ENCODE measurements around the gene NPY4R. TPM values are rescaled to one million over a fixed set of nuclear protein-coding genes. Genes with fewer than 3 reads are reported as not detected.
"Not testable (repeated sequence)": the region's sequence is repeated elsewhere in the genome, so short reads cannot be mapped to it uniquely, and the experiment has no call there.

Gene NPY4R
- total RNA-seq, result not detected in 2 replicates

- DNase-seq (ENCODE audit: extremely low read depth, low read depth, low spot score), result not testable (repeated sequence)
These were observed at the start of gene NPY4R for GRCh38 chr10:46465765-46466164. TSS of gene NPY4R (minus strand) at chr10:46465958. CDS start at chr10:46462635, 3,323 bp downstream.

- no peak for DNase-seq (ENCODE audit: extremely low read depth, low read depth, low spot score)
These were observed 49.6 kb upstream of the NPY4R start for GRCh38 chr10:46515366-46515765.

GRCh38 chr10:46514899-46515298 is 49.1 kb upstream of the NPY4R start:
- DNase-seq (ENCODE audit: extremely low read depth, low read depth, low spot score), result no peak

GRCh38 chr10:46514431-46514861 is 48.7 kb upstream of the NPY4R start:
- DNase-seq (ENCODE audit: extremely low read depth, low read depth, low spot score), result no peak

GRCh38 chr10:46513333-46513732 is 47.6 kb upstream of the NPY4R start:
- not testable (repeated sequence) for DNase-seq (ENCODE audit: extremely low read depth, low read depth, low spot score)

GRCh38 chr10:46512725-46513124 is 47.0 kb upstream of the NPY4R start:
- not testable (repeated sequence) for DNase-seq (ENCODE audit: extremely low read depth, low read depth, low spot score)

GRCh38 chr10:46512002-46512401 is 46.2 kb upstream of the NPY4R start:
- DNase-seq (ENCODE audit: extremely low read depth, low read depth, low spot score), result not testable (repeated sequence)

- DNase-seq (ENCODE audit: extremely low read depth, low read depth, low spot score), result not testable (repeated sequence)
These were observed 34.2 kb upstream of the NPY4R start for GRCh38 chr10:46499990-46500389.

- not testable (repeated sequence) for DNase-seq (ENCODE audit: extremely low read depth, low read depth, low spot score)
These were observed 33.4 kb upstream of the NPY4R start for GRCh38 chr10:46498985-46499703.

GRCh38 chr10:46497878-46498277 is 32.1 kb upstream of the NPY4R start:
- not testable (repeated sequence) for DNase-seq (ENCODE audit: extremely low read depth, low read depth, low spot score)

GRCh38 chr10:46497401-46497800 is 31.6 kb upstream of the NPY4R start:
- DNase-seq (ENCODE audit: extremely low read depth, low read depth, low spot score), result not testable (repeated sequence)

- DNase-seq (ENCODE audit: extremely low read depth, low read depth, low spot score), result not testable (repeated sequence)
These were observed 25.8 kb upstream of the NPY4R start for GRCh38 chr10:46491364-46492114.

- DNase-seq (ENCODE audit: extremely low read depth, low read depth, low spot score), result not testable (repeated sequence)
These were observed 24.5 kb upstream of the NPY4R start for GRCh38 chr10:46490285-46490684.

- not testable (repeated sequence) for DNase-seq (ENCODE audit: extremely low read depth, low read depth, low spot score)
These were observed 20.7 kb upstream of the NPY4R start for GRCh38 chr10:46486459-46486858.

GRCh38 chr10:46474746-46475320 is 9.1 kb upstream of the NPY4R start:
- DNase-seq (ENCODE audit: extremely low read depth, low read depth, low spot score), result not testable (repeated sequence)

GRCh38 chr10:46473758-46474157 is 8.0 kb upstream of the NPY4R start:
- DNase-seq (ENCODE audit: extremely low read depth, low read depth, low spot score), result not testable (repeated sequence)

GRCh38 chr10:46470134-46470533 is 4.4 kb upstream of the NPY4R start:
- not testable (repeated sequence) for DNase-seq (ENCODE audit: extremely low read depth, low read depth, low spot score)

- DNase-seq (ENCODE audit: extremely low read depth, low read depth, low spot score), result not testable (repeated sequence)
These were observed 2.5 kb upstream of the NPY4R start for GRCh38 chr10:46468119-46468809.

GRCh38 chr10:46463608-46464007 is 2.1 kb downstream of the NPY4R start:
- DNase-seq (ENCODE audit: extremely low read depth, low read depth, low spot score), result not testable (repeated sequence)

GRCh38 chr10:46462276-46462675 is 3.5 kb downstream of the NPY4R start:
- not testable (repeated sequence) for DNase-seq (ENCODE audit: extremely low read depth, low read depth, low spot score)

GRCh38 chr10:46459579-46459978 is 6.2 kb downstream of the NPY4R start:
- not testable (repeated sequence) for DNase-seq (ENCODE audit: extremely low read depth, low read depth, low spot score)

Measured in glomerular endothelial cell (primary cell).